Trophoblast cell (in vitro differentiated cells and primary cell): Measurements from ENCODE around the gene CCDC85C.

Source experiments
- DNase-seq, 2 donors: peaks; one replicate each; pipeline ENCODE4 v3.0.0-alpha.2; 2016
- H2AFZ ChIP-seq: 2 replicates; pipeline ENCODE4 v1.6.1; 2013; ENCODE audit warnings: low read length, moderate library complexity, mild to moderate bottlenecking; ENCODE audit not compliant: insufficient read depth, poor library complexity
- H2AK5ac ChIP-seq: 2 replicates; pipeline ENCODE4 v1.6.1; 2013; ENCODE audit warnings: mild to moderate bottlenecking, low read length
- H2BK120ac ChIP-seq: 2 replicates; pipeline ENCODE4 v1.6.1; 2013; ENCODE audit warnings: low read length, mild to moderate bottlenecking, moderate library complexity; ENCODE audit not compliant: insufficient read depth, poor library complexity
- H2BK12ac ChIP-seq: 2 replicates; pipeline ENCODE4 v1.6.1; 2013; ENCODE audit warnings: mild to moderate bottlenecking, low read length, moderate library complexity
- H2BK5ac ChIP-seq: 2 replicates; pipeline ENCODE4 v1.6.1; 2013; ENCODE audit warnings: low read length, low read depth, moderate library complexity, mild to moderate bottlenecking; ENCODE audit not compliant: poor library complexity
- H3K14ac ChIP-seq: 2 replicates; pipeline ENCODE4 v1.6.1; 2013; ENCODE audit warnings: mild to moderate bottlenecking, low read length
- H3K18ac ChIP-seq: 2 replicates; pipeline ENCODE4 v1.6.1; 2013; ENCODE audit warnings: mild to moderate bottlenecking, low read length
- H3K23ac ChIP-seq: 2 replicates; pipeline ENCODE4 v1.6.1; 2013; ENCODE audit warnings: low read length
- H3K27ac ChIP-seq: 2 replicates; pipeline ENCODE4 v1.5.1; 2013; ENCODE audit warnings: low read depth, mild to moderate bottlenecking, inconsistent platforms, low read length, moderate library complexity
- H3K27me3 ChIP-seq: 2 replicates; pipeline ENCODE4 v1.6.1; 2013; ENCODE audit warnings: inconsistent platforms, mild to moderate bottlenecking, low read length, moderate library complexity; ENCODE audit not compliant: insufficient read depth
- H3K36me3 ChIP-seq, 2 experiments: 1 replicate in 1 of 2; 2 replicates in 1 of 2; pipeline ENCODE4 v1.6.1; 2013; ENCODE audit warnings: low read length in 2 of 2, mild to moderate bottlenecking in 2 of 2, moderate library complexity in 1 of 2; ENCODE audit not compliant: insufficient read depth in 2 of 2, control insufficient read depth in 1 of 2
- H3K4ac ChIP-seq: 2 replicates; pipeline ENCODE4 v1.6.1; 2013; ENCODE audit warnings: low read depth, mild to moderate bottlenecking, low read length, moderate library complexity
- H3K4me1 ChIP-seq, 2 experiments: 1 replicate in 1 of 2; 2 replicates in 1 of 2; pipeline ENCODE4 v1.6.1; 2013; ENCODE audit warnings: low read length in 2 of 2, mild to moderate bottlenecking in 2 of 2, moderate library complexity in 1 of 2; ENCODE audit not compliant: insufficient read depth in 2 of 2, control insufficient read depth in 1 of 2
- H3K4me2 ChIP-seq: 2 replicates; pipeline ENCODE4 v1.6.1; 2013; ENCODE audit warnings: inconsistent platforms, mild to moderate bottlenecking, low read length, moderate library complexity
- H3K4me3 ChIP-seq: 2 replicates; pipeline ENCODE4 v1.5.1; 2013; ENCODE audit warnings: mild to moderate bottlenecking, low read depth, low read length, inconsistent platforms
- H3K79me1 ChIP-seq: one replicate; pipeline ENCODE4 v1.6.1; 2013; ENCODE audit warnings: low read length
- H3K79me2 ChIP-seq: 2 replicates; pipeline ENCODE4 v1.6.1; 2013; ENCODE audit warnings: low read length, mild to moderate bottlenecking; ENCODE audit not compliant: control insufficient read depth, insufficient read depth, poor library complexity
- H3K9ac ChIP-seq: 2 replicates; pipeline ENCODE4 v1.6.1; 2013; ENCODE audit warnings: mild to moderate bottlenecking, low read length
- H3K9me3 ChIP-seq: 2 replicates; pipeline ENCODE4 v1.6.1; 2013; ENCODE audit warnings: low read depth, mild to moderate bottlenecking, control low read depth, inconsistent platforms, low read length; ENCODE audit not compliant: insufficient read depth
- H4K12ac ChIP-seq: 2 replicates; pipeline ENCODE4 v1.6.1; 2013; ENCODE audit warnings: low read depth, mild to moderate bottlenecking, low read length, moderate library complexity
- H4K8ac ChIP-seq: 2 replicates; pipeline ENCODE4 v1.6.1; 2013; ENCODE audit warnings: low read depth, mild to moderate bottlenecking, low read length, moderate library complexity
- H4K91ac ChIP-seq: one replicate; pipeline ENCODE4 v1.6.1; 2013; ENCODE audit warnings: low read depth, mild to moderate bottlenecking, low read length, moderate library complexity
- WGBS: extraction: QIAGEN DNeasy Blood & Tissue Kit; methylation state at CpG from one replicate; pipeline ENCODE4 v1.1.7; 2013; ENCODE audit warnings: missing lambda C conversion rate; ENCODE audit not compliant: insufficient read length, insufficient coverage; ENCODE audit errors: extremely low coverage; 5-methylcytosine and 5-hydroxymethylcytosine counted together

CCDC85C gene

DNA sequence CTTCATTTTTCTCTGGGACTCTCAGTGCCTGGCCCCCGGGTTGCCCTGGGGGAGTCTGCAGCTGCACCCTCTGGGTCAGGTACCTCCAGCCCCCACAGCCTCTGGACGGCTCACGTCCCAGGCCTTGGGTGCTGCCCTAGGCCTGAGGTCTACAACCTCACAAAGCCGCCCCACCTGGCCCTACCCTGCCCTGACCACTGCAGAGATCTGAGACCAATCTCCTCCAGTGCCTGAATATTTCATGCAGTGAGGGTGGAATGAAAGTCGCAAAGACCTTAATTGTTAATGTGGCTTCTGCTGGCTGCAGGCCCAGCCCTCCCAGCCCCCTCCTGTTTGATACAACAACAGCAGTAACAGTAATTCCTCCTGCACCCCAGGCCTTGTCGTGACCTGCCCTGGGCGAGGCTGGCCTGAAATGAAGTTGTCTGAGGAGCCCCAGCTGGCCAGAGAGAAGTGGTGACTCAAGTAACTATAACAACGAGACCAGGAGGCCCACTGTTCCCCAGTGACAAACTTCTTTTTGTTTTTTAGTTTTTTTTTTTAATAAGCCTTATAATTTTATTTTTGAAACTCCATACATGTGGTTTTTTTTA lies 8.8 kb upstream of the CCDC85C start:
- no peak overlapping the region for H3K18ac ChIP-seq
- no peak overlapping the region for H4K12ac ChIP-seq
- H3K23ac ChIP-seq, result no peak overlapping the region
- H3K14ac ChIP-seq, result no peak overlapping the region
- no peak overlapping the region for H3K4me3 ChIP-seq
- H3K4me1 ChIP-seq, result no peaks in the 10 kb centered on the region
- no peak for DNase-seq
- H3K36me3 ChIP-seq, result no peaks in the 10 kb centered on the region
- H2AFZ ChIP-seq, result no peak overlapping the region
- no peaks in the 10 kb centered on the region for H3K27me3 ChIP-seq
- H3K79me1 ChIP-seq, result no peaks in the 10 kb centered on the region
- no peaks in the 10 kb centered on the region for H3K79me2 ChIP-seq
- H2AK5ac ChIP-seq, result no peak overlapping the region
- H3K9ac ChIP-seq, result no peak overlapping the region
- no peak overlapping the region for H3K27ac ChIP-seq
- H4K8ac ChIP-seq, result no peak overlapping the region
- WGBS, result no CpG with 5 or more reads among the region's 8 CpGs
- H2BK5ac ChIP-seq, result no peak overlapping the region
- H3K4ac ChIP-seq, result no peak overlapping the region
- no peak overlapping the region for H2BK12ac ChIP-seq
- no peaks in the 10 kb centered on the region for H3K9me3 ChIP-seq
- H2BK120ac ChIP-seq, result no peak overlapping the region
- H4K91ac ChIP-seq, result no peak overlapping the region
- H3K4me2 ChIP-seq, result no peak overlapping the region

DNA sequence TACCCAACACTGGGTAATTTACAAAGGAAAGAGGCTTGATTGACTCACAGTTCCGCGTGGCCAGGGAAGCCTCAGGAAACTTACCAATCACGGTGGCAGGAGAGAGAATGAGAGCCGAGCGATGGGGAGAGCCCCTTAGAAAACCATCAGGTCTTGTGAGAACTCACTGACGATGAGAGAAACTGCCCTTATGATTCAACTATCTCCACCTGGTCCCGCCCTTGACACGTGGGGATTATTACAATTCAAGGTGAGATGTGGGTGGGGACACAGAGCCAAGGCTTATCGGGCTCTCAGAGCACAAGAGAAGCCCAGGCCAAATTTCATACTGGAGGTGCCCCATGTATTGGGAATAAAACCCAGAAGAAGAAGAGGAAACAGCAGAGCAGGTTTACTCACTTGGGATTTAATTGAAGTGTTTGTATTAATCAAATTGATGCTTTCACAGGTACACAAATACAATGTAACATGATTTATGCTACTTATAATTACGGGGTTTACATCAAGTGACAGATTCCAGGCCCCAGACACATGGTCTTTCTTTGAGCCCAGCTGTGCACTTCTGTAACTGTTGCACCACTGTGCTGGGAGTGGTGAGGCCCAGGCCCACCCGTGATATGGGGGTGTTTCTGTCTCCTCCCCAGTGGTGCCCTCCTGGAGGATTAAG lies 8.2 kb upstream of the CCDC85C start:
- H3K4me2 ChIP-seq, result no peak overlapping the region
- no peak overlapping the region for H3K4me3 ChIP-seq
- no peak overlapping the region for H3K18ac ChIP-seq
- H3K9me3 ChIP-seq, result no peaks in the 10 kb centered on the region
- no peaks in the 10 kb centered on the region for H3K36me3 ChIP-seq
- H3K9ac ChIP-seq, result no peak overlapping the region
- no peak overlapping the region for H3K4ac ChIP-seq
- no peak overlapping the region for H3K23ac ChIP-seq
- H2BK5ac ChIP-seq, result no peak overlapping the region
- H4K12ac ChIP-seq, result no peak overlapping the region
- no peak overlapping the region for H4K91ac ChIP-seq
- H2BK12ac ChIP-seq, result no peak overlapping the region
- no peak overlapping the region for H2BK120ac ChIP-seq
- H4K8ac ChIP-seq, result no peak overlapping the region
- no peak overlapping the region for H2AK5ac ChIP-seq
- H2AFZ ChIP-seq, result no peak overlapping the region
- no peaks in the 10 kb centered on the region for H3K27me3 ChIP-seq
- H3K14ac ChIP-seq, result no peak overlapping the region
- DNase-seq, result no peak
- no CpG with 5 or more reads among the region's 11 CpGs for WGBS
- no peaks in the 10 kb centered on the region for H3K79me1 ChIP-seq
- no peaks in the 10 kb centered on the region for H3K79me2 ChIP-seq
- no peaks in the 10 kb centered on the region for H3K4me1 ChIP-seq
- H3K27ac ChIP-seq, result no peak overlapping the region

DNA sequence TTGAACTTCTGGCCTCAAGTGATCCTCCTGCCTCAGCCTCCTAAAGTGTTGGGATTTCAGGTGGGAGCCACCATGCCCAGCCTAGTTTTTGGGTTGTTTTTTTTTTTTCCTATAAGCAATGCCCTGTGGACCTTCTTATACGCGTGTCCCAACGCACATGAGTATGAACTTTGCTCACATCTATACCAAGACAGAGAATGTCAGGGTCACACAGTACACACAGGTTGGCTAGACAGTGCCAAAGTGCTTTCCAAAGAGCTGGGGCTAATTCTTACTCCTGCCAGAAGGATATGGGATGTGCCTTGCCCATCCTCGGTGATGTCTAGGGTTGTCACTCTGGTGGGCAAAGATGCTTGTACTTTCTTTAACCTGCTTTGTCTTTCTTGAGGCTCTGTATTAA lies 7.6 kb upstream of the CCDC85C start:
- Histone ChIP-seq H3K4me2 (no peak overlapping the region), H3K79me2 (no peaks in the 10 kb centered on the region)
- no CpG with 5 or more reads among the region's 4 CpGs for WGBS

DNA sequence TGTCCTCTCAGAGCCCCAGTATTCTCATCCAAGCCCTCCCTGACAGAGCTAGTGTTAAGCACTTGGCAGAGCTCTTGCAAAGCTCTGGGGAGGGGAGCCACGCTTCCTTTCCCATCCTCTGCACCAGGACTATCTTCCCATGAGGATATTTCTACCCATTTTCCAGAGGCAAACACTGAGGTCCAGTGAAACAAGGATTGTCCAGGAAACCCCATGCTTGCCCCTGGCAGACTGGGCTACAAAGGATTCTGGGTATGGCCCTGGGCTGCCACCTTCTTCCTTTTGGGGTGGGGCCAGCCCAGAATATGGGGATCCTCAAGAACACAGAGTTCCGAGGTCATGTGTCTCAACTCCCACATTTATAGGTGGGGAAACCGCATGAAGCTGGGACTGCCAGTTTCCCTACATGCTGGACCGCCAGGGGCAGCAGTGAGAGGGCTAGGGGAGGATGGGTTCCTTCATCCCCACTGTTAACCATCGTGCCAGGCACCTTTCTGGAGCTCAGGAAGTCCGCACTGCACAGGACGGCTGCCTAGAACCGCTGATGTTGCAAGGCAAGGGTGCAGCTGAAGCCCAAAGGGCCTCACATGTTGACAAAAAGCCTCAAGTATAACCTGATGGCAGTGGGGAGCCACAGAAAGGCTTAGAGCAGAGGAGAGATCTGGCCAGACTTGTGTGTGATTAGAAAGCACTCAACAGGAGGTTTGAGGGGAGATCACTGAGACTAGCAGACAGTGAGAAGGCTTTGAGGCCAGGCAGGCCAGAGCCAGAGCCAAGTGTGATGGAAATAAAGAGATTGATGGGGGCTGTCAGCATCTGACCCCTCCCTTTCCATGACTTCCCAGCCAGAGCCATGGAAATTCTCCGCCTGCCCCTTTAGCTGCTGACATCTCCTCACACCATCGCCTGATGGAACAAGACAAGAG lies 5.5 kb upstream of the CCDC85C start:
- Histone ChIP-seq H2BK120ac (no peak overlapping the region), H3K4me1 (peaks cover 6% of the 10 kb centered on the region in 2 experiments), H4K8ac (no peak overlapping the region), H3K9ac (no peak overlapping the region), H2AFZ (peak overlapping the region; percentile 12), H3K79me1 (peaks cover 6% of the 10 kb centered on the region), H3K4ac (no peak overlapping the region), H3K9me3 (no peaks in the 10 kb centered on the region), H3K27me3 (no peaks in the 10 kb centered on the region), H3K14ac (no peak overlapping the region), H3K79me2 (peaks cover 4% of the 10 kb centered on the region), H3K23ac (no peak overlapping the region), H4K12ac (no peak overlapping the region), H2BK5ac (no peak overlapping the region), H3K4me3 (no peak overlapping the region), H2BK12ac (no peak overlapping the region), H4K91ac (no peak overlapping the region), H3K4me2 (no peak overlapping the region), H3K27ac (no peak overlapping the region), H2AK5ac (no peak overlapping the region), H3K36me3 (no peaks in the 10 kb centered on the region), H3K18ac (no peak overlapping the region)
- DNase-seq, result peak in 1 of 2 donors; percentile 58
- no CpG with 5 or more reads among the region's 10 CpGs for WGBS

More for the DNA sequence above, 7.6 kb upstream of the CCDC85C start:
- H3K14ac ChIP-seq, result no peak overlapping the region
- H3K36me3 ChIP-seq, result no peaks in the 10 kb centered on the region
- H3K79me1 ChIP-seq, result no peaks in the 10 kb centered on the region
- H2BK120ac ChIP-seq, result no peak overlapping the region
- H4K91ac ChIP-seq, result no peak overlapping the region
- no peak overlapping the region for H3K23ac ChIP-seq
- H2BK12ac ChIP-seq, result no peak overlapping the region
- no peaks in the 10 kb centered on the region for H3K4me1 ChIP-seq
- H3K9me3 ChIP-seq, result no peaks in the 10 kb centered on the region
- H3K27me3 ChIP-seq, result no peaks in the 10 kb centered on the region
- no peak overlapping the region for H4K8ac ChIP-seq
- no peak overlapping the region for H2AK5ac ChIP-seq
- H3K18ac ChIP-seq, result no peak overlapping the region
- DNase-seq, result no peak
- H2BK5ac ChIP-seq, result no peak overlapping the region
- no peak overlapping the region for H4K12ac ChIP-seq
- no peak overlapping the region for H3K4me3 ChIP-seq
- H3K4ac ChIP-seq, result no peak overlapping the region
- no peak overlapping the region for H3K9ac ChIP-seq
- no peak overlapping the region for H3K27ac ChIP-seq
- no peak overlapping the region for H2AFZ ChIP-seq
